Smooth muscle cell (in vitro differentiated cells): ENCODE data around the gene ATG4D. TPM values are rescaled to one million over a fixed set of nuclear protein-coding genes. Genes with fewer than 3 reads are reported as not detected.
A peak's percentile ranks its signal among the peaks of the same experiment; 100 is the strongest.

Source experiments
- DNase-seq: peaks from one replicate; lab custom pipeline; 2025; ENCODE audit not compliant: unreplicated experiment; lab: John Stamatoyannopoulos, UW
- H2AFZ ChIP-seq: fragments of 200-600 bp; sonication (generic); 2 replicates; pipeline ENCODE4 v1.6.0; 2016; ENCODE audit warnings: antibody characterized with exemption, low read depth, mild to moderate bottlenecking
- H3F3A ChIP-seq: fragments of 200-600 bp; sonication (generic); 2 replicates; pipeline ENCODE4 v1.6.0; 2017; ENCODE audit warnings: antibody characterized with exemption, low read depth
- H3K27ac ChIP-seq: fragments of 200-600 bp; sonication (generic); 2 replicates; pipeline ENCODE4 v1.5.1; 2016; ENCODE audit warnings: low read depth, mild to moderate bottlenecking
- H3K27me3 ChIP-seq: fragments of 200-600 bp; sonication (generic); 2 replicates; pipeline ENCODE4 v1.6.1; 2016; ENCODE audit warnings: low read depth, mild to moderate bottlenecking
- H3K36me3 ChIP-seq: fragments of 200-600 bp; sonication (generic); 2 replicates; pipeline ENCODE4 v1.5.1; 2016; ENCODE audit warnings: low read depth
- H3K4me1 ChIP-seq: fragments of 200-600 bp; sonication (generic); 2 replicates; pipeline ENCODE4 v1.5.1; 2016; ENCODE audit warnings: low read depth
- H3K4me2 ChIP-seq: fragments of 200-600 bp; sonication (generic); 2 replicates; pipeline ENCODE4 v1.6.0; 2016; ENCODE audit warnings: mild to moderate bottlenecking
- H3K4me3 ChIP-seq: fragments of 200-600 bp; sonication (generic); 2 replicates; pipeline ENCODE4 v1.5.1; 2016; ENCODE audit warnings: mild to moderate bottlenecking
- H3K79me2 ChIP-seq: fragments of 200-600 bp; sonication (generic); 2 replicates; pipeline ENCODE4 v1.6.0; 2016; ENCODE audit warnings: low read depth, mild to moderate bottlenecking
- H3K9ac ChIP-seq: fragments of 200-600 bp; sonication (generic); 2 replicates; pipeline ENCODE4 v1.6.0; 2016; ENCODE audit warnings: low read depth
- H3K9me3 ChIP-seq: fragments of 200-600 bp; sonication (generic); replicated peaks from 2 replicates; pipeline ENCODE4 v1.5.1; 2016; ENCODE audit warnings: low read depth
- H4K20me1 ChIP-seq: fragments of 200-600 bp; sonication (generic); 2 replicates; pipeline ENCODE4 v1.6.0; 2016; ENCODE audit warnings: low read depth
- WGBS: methylation state at CpG from one replicate; pipeline ENCODE4 v1.1.7; 2016; ENCODE audit warnings: low lambda C conversion rate; 5-methylcytosine and 5-hydroxymethylcytosine counted together
- polyA plus RNA-seq: library from polyadenylated mRNA; unstranded; fragments of >200 nt; fragmentation: Nextera tagmentation; extraction: Ambion mirVana; gene quantifications from 2 replicates; pipeline ENCODE4 v1.2.1, GENCODE V29; 2016
- total RNA-seq: library from RNA; depleted of rRNA; stranded (reverse); fragments of >200 nt; gene quantifications from 2 replicates; pipeline ENCODE4 v1.2.3, GENCODE V29; 2014
- TF ChIP-seq, protein P1 (sequence below): fragments of 200-600 bp; sonication (generic); IDR thresholded peaks from 2 replicates; pipeline ENCODE4 v1.5.1; 2017; ENCODE audit warnings: borderline replicate concordance, mild to moderate bottlenecking, antibody characterized with exemption; ENCODE audit not compliant: insufficient read depth, poor library complexity, severe bottlenecking

ATG4D gene
- total and polyA plus RNA-seq, 2 experiments from 2014 or later, result 12.9 to 19.0 TPM

DNA sequence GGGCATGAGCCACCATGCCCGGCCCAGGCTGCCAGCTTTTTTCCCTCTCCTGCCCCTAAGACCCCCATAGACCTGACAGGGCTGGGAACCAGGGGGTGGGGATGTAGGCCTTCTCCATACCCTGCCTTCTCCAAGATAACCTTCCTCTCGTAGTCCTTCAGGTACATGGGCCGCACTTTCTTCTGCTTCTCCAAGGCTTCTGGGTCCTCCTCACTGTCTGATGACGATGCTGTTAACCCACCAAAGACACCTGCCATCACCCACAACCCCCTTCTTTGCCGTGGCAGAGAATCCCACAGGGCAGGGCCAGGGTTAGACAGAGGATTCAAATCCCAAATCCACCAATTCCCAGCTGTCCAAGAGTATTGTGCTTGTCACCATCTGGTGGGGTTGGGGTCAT lies 18.9 kb downstream of the ATG4D start:
- 98% methylated on average over 5 of the region's 5 CpGs for WGBS
- TF ChIP-seq, protein P1, sequence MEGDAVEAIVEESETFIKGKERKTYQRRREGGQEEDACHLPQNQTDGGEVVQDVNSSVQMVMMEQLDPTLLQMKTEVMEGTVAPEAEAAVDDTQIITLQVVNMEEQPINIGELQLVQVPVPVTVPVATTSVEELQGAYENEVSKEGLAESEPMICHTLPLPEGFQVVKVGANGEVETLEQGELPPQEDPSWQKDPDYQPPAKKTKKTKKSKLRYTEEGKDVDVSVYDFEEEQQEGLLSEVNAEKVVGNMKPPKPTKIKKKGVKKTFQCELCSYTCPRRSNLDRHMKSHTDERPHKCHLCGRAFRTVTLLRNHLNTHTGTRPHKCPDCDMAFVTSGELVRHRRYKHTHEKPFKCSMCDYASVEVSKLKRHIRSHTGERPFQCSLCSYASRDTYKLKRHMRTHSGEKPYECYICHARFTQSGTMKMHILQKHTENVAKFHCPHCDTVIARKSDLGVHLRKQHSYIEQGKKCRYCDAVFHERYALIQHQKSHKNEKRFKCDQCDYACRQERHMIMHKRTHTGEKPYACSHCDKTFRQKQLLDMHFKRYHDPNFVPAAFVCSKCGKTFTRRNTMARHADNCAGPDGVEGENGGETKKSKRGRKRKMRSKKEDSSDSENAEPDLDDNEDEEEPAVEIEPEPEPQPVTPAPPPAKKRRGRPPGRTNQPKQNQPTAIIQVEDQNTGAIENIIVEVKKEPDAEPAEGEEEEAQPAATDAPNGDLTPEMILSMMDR, result no peak

GRCh38 chr19:10565028-10565566 lies 21.4 kb downstream of the ATG4D start:
- Histone ChIP-seq H3K9me3 (no peaks in the 10 kb centered on the region), H3K79me2 (peaks cover 12% of the 10 kb centered on the region), H3K4me1 (peaks cover 18% of the 10 kb centered on the region), H3K4me3 (peak overlapping the region; percentile 65), H3K4me2 (peak overlapping the region; percentile 94), H3K27me3 (no peaks in the 10 kb centered on the region), H3K27ac (no peak overlapping the region), H2AFZ (peak overlapping the region; percentile 60), H3K36me3 (no peaks in the 10 kb centered on the region), H4K20me1 (no peaks in the 10 kb centered on the region), H3K9ac (peak overlapping the region; percentile 71), H3F3A (peaks cover 14% of the 10 kb centered on the region)
- TF ChIP-seq, protein P1, result no peak
- WGBS, result 24% methylated on average over 9 of the region's 10 CpGs
- no peak for DNase-seq

More for the DNA sequence above, 18.9 kb downstream of the ATG4D start:
- Histone ChIP-seq H3K9me3 (no peaks in the 10 kb centered on the region), H4K20me1 (no peaks in the 10 kb centered on the region), H3K9ac (no peak overlapping the region), H3K27me3 (no peaks in the 10 kb centered on the region), H3K79me2 (peaks cover 5% of the 10 kb centered on the region), H3F3A (peaks cover 5% of the 10 kb centered on the region), H3K4me3 (no peak overlapping the region), H2AFZ (no peak overlapping the region), H3K4me2 (no peak overlapping the region), H3K36me3 (no peaks in the 10 kb centered on the region), H3K4me1 (peaks cover 5% of the 10 kb centered on the region), H3K27ac (no peak overlapping the region)
- no peak for DNase-seq

DNA sequence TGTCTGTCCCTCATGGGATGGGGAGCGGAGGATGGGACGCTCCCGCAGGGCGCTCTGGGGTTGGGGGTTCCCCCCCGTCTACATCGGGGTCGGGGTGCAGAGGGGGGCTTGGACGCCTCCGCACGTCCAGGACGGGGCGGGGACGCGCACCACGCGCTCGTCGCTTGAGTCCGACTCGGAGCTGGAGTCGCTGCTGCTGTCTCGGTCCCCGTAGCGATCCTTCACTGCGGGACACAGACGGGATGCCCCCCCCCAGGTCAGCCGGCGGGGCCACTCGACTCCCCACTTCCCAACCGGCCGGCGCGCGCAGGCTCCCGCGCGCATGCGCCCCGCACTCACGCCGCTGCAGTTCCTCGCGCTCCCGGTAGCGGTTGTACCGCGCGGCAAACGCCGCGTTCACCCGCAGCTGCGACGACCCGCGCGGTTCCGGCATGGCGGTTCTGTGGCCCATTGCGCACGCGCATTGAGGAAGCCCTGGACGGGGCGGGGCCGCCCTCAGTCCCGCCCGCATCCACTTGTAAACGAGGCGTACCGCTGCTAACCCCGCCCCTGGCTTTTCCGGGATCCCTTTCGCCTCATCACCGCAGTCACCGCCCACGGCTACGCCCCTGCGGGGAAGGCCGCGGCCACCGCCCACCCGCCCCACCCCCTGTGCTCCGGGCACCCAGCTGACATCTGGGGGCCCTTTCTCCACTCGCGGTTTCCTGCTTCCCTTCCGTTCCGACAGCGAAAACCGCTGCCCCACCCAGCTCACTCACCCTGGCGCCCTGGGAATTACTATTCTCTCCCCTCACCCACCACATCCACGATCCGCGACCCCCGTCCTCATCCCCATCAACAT lies 22.1 kb downstream of the ATG4D start, which contains the start of gene KRI1:
Gene KRI1 (minus strand): TSS at position 444 of the 841 bp plus-strand sequence. CDS start 11 bp downstream, at position 433.
- Histone ChIP-seq H3K36me3 (no peaks in the 10 kb centered on the region), H3K4me1 (peaks cover 18% of the 10 kb centered on the region), H4K20me1 (no peaks in the 10 kb centered on the region), H3K9me3 (no peaks in the 10 kb centered on the region), H3K4me3 (peak within 1 kb of the TSS; percentile 65), H3K79me2 (peaks cover 12% of the 10 kb centered on the region), H3F3A (peaks cover 14% of the 10 kb centered on the region), H3K4me2 (peak within 1 kb of the TSS; percentile 94), H3K27ac (peak within 1 kb of the TSS; percentile 33), H2AFZ (peak within 1 kb of the TSS; percentile 60), H3K9ac (peak within 1 kb of the TSS; percentile 71), H3K27me3 (no peaks in the 10 kb centered on the region)
- DNase-seq, result peak; percentile 96
- 2% methylated on average over 21 of the region's 94 CpGs for WGBS
- TF ChIP-seq, protein P1, result peak; percentile 11
